ENCODE data around the gene POMC. TPM values are rescaled to one million over a fixed set of nuclear protein-coding genes. Genes with fewer than 3 reads are reported as not detected.

The POMC gene
- total and polyA plus RNA-seq, 12 donors: 0.75 to 115 (median 10.0) TPM

DNA sequence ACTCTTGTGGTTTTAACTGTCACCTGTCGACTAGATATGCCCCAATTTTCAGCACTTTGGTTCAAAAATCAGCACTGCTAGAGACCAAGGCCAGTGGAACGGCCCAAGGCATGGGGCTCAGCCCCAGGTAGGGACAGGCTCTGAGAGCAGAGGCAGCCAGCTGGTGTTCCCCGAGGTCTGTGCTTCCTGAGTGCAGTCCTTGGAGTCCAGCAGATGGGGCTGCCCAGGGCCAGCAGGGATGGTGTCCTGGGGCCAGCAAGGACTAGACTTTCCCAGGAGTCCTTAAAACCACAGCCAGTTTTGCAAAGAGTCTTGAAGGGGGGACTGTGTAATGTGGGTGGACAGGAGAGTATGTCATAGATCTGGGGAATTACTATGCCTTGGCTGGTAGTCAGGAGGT is 56.3 kb downstream of the POMC start:
- no peak for TF ChIP-seq POLR2A (IDR thresholded peaks at IDR 0.05)
- TF ChIP-seq, protein P1, sequence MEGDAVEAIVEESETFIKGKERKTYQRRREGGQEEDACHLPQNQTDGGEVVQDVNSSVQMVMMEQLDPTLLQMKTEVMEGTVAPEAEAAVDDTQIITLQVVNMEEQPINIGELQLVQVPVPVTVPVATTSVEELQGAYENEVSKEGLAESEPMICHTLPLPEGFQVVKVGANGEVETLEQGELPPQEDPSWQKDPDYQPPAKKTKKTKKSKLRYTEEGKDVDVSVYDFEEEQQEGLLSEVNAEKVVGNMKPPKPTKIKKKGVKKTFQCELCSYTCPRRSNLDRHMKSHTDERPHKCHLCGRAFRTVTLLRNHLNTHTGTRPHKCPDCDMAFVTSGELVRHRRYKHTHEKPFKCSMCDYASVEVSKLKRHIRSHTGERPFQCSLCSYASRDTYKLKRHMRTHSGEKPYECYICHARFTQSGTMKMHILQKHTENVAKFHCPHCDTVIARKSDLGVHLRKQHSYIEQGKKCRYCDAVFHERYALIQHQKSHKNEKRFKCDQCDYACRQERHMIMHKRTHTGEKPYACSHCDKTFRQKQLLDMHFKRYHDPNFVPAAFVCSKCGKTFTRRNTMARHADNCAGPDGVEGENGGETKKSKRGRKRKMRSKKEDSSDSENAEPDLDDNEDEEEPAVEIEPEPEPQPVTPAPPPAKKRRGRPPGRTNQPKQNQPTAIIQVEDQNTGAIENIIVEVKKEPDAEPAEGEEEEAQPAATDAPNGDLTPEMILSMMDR (IDR thresholded peaks at IDR 0.05): no peak
- Histone ChIP-seq H3K27ac (no peak overlapping the region), H3K4me1 (replicated peaks in 1 of 2) (no peaks in the 10 kb centered on the region), H3K27me3 (no peaks in the 10 kb centered on the region), H3K36me3 (replicated peaks in 1 of 2) (no peaks in the 10 kb centered on the region), H3K4me3 (no peak overlapping the region), H3K9me3 (replicated peaks in 1 of 3) (no peaks in the 10 kb centered on the region)
- 79 to 100% (median 85%) methylated on average over 1 to 3 of the region's 3 CpGs for WGBS, 4 donors
- no peak for DNase-seq
- intact Hi-C loops (cut with DNase I): no loop called here

Other genes with a start within 250 kb of the POMC start
- 10 to 100 TPM in 8 of 9 donors, 1 to 10 TPM in 1; 8.0 to 72.0 (median 35.3) TPM for gene ADCY3, start 248.3 kb downstream of the POMC start, total RNA-seq
- gene ADCY3, start 248.3 kb downstream of the POMC start, polyA plus RNA-seq: 10 to 100 TPM; 19.6 to 44.9 (median 20.1) TPM
- gene DNAJC27, start 196.6 kb downstream of the POMC start, total RNA-seq: 10 to 100 TPM in 2 of 9 donors, 1 to 10 TPM in 7; 2.1 to 10.8 (median 7.3) TPM
- 1 to 10 TPM; 1.9 to 6.6 (median 3.2) TPM for gene DNAJC27, start 196.6 kb downstream of the POMC start, polyA plus RNA-seq
- 10 to 100 TPM in 1 of 9 donors, 1 to 10 TPM in 8; 1.8 to 10.6 (median 2.7) TPM for gene EFR3B, start 126.5 kb downstream of the POMC start, total RNA-seq
- gene EFR3B, start 126.5 kb downstream of the POMC start, polyA plus RNA-seq: 10 to 100 TPM in 1 of 3 donors, 1 to 10 TPM in 1, under 1 TPM in 1; 0.84 to 18.5 (median 2.1) TPM
- gene DNMT3A, start 173.3 kb upstream of the POMC start, total RNA-seq: 10 to 100 TPM; 10.6 to 53.4 (median 28.2) TPM
- gene DNMT3A, start 173.3 kb upstream of the POMC start, polyA plus RNA-seq: 10 to 100 TPM; 12.1 to 26.0 (median 17.3) TPM